Retinal pigment epithelial cell (primary cell): ENCODE results near the gene ATP2B3.

Experiments used
- DNase-seq: peaks from one replicate; pipeline ENCODE4 v3.0.0-alpha.2; 2010; ENCODE audit warnings: low read depth
- H3K4me3 ChIP-seq: 2 replicates; pipeline ENCODE4 v1.5.1; 2011; ENCODE audit warnings: mild to moderate bottlenecking, low read length, control low read depth, moderate library complexity
- CTCF ChIP-seq: conservative IDR thresholded peaks from 2 replicates; pipeline ENCODE4 v1.5.1; 2011; ENCODE audit warnings: low read depth, low read length, control low read depth, inconsistent platforms

ATP2B3 gene

GRCh38 chrX:153611298-153612095 lies 94.1 kb downstream of the ATP2B3 start:
- no peak for DNase-seq
- no peak overlapping the region for H3K4me3 ChIP-seq
- TF ChIP-seq CTCF, result no peak

GRCh38 chrX:153612413-153612812 lies 95.0 kb downstream of the ATP2B3 start:
- no peak for TF ChIP-seq CTCF
- no peak for DNase-seq
- H3K4me3 ChIP-seq, result no peak overlapping the region

- TF ChIP-seq CTCF, result no peak
- H3K4me3 ChIP-seq, result no peak overlapping the region
- DNase-seq, result no peak
Observed at GRCh38 chrX:153614818-153615217, 97.4 kb downstream of the ATP2B3 start.

- H3K4me3 ChIP-seq, result no peak overlapping the region
- TF ChIP-seq CTCF, result no peak
- no peak for DNase-seq
Observed at GRCh38 chrX:153620576-153620975, 103.1 kb downstream of the ATP2B3 start.

- no peak for DNase-seq
- TF ChIP-seq CTCF, result no peak
Observed at GRCh38 chrX:153621949-153622598, 104.6 kb downstream of the ATP2B3 start.

GRCh38 chrX:153622661-153623309 lies 105.3 kb downstream of the ATP2B3 start:
- DNase-seq, result no peak
- no peak for TF ChIP-seq CTCF
- no peak overlapping the region for H3K4me3 ChIP-seq

More at GRCh38 chrX:153621949-153622598, 104.6 kb downstream of the ATP2B3 start:
- H3K4me3 ChIP-seq, result no peak overlapping the region
